Astrocyte (in vitro differentiated cells and primary cell): Measurements from ENCODE around the gene FGFRL1. TPM values are rescaled to one million over a fixed set of nuclear protein-coding genes. Genes with fewer than 3 reads are reported as not detected.

Experiments
- DNase-seq: peaks from one replicate; pipeline ENCODE4 v3.0.0-alpha.2; 2010; ENCODE audit warnings: low read depth
- FAIRE-seq: peaks from 2 replicates; lab custom pipeline; 2011; peaks lifted over from hg19 to GRCh38; lab: Jason Lieb, UNC
- H2AFZ ChIP-seq: 2 replicates; pipeline ENCODE4 v1.6.0; 2012; ENCODE audit warnings: low read depth, low read length, inconsistent platforms
- H3K27ac ChIP-seq: 2 replicates; pipeline ENCODE4 v1.5.1; 2011; ENCODE audit warnings: low read depth, low read length, inconsistent platforms
- H3K27me3 ChIP-seq: 2 replicates; pipeline ENCODE4 v1.6.0; 2011; ENCODE audit warnings: low read length, inconsistent platforms; ENCODE audit not compliant: insufficient read depth
- H3K36me3 ChIP-seq: 2 replicates; pipeline ENCODE4 v1.5.1; 2011; ENCODE audit warnings: low read length, inconsistent platforms; ENCODE audit not compliant: insufficient read depth
- H3K4me1 ChIP-seq: 2 replicates; pipeline ENCODE4 v1.5.1; 2011; ENCODE audit warnings: low read length, inconsistent platforms; ENCODE audit not compliant: insufficient read depth
- H3K4me2 ChIP-seq: 2 replicates; pipeline ENCODE4 v1.6.0; 2012; ENCODE audit warnings: low read length, inconsistent platforms
- H3K4me3 ChIP-seq: 2 replicates; pipeline ENCODE4 v1.5.1; 2011; ENCODE audit warnings: low read depth, mild to moderate bottlenecking, low read length, inconsistent platforms; ENCODE audit not compliant: insufficient read depth
- H3K79me2 ChIP-seq: 2 replicates; pipeline ENCODE4 v1.6.0; 2012; ENCODE audit warnings: mild to moderate bottlenecking, low read length, inconsistent platforms; ENCODE audit not compliant: insufficient read depth
- H3K9ac ChIP-seq: 2 replicates; pipeline ENCODE4 v1.6.0; 2012; ENCODE audit warnings: mild to moderate bottlenecking, low read length, inconsistent platforms
- H3K9me3 ChIP-seq: 2 replicates; pipeline ENCODE4 v1.5.1; 2012; ENCODE audit warnings: low read depth, mild to moderate bottlenecking, low read length, inconsistent platforms; ENCODE audit not compliant: insufficient read depth
- H4K20me1 ChIP-seq: 2 replicates; pipeline ENCODE4 v1.6.0; 2012; ENCODE audit warnings: low read length, inconsistent platforms; ENCODE audit not compliant: insufficient read depth
- H3K27ac Mint-ChIP-seq: one replicate; pipeline ENCODE4 v1.8.0; 2021; ENCODE audit warnings: mild to moderate bottlenecking, mixed read lengths; ENCODE audit not compliant: unreplicated experiment
- H3K27me3 Mint-ChIP-seq: one replicate; pipeline ENCODE4 v1.8.0; 2021; ENCODE audit warnings: low read depth, mixed read lengths; ENCODE audit not compliant: unreplicated experiment
- H3K36me3 Mint-ChIP-seq: one replicate; pipeline ENCODE4 v1.8.0; 2021; ENCODE audit warnings: low read depth, mixed read lengths; ENCODE audit not compliant: unreplicated experiment
- H3K4me1 Mint-ChIP-seq: one replicate; pipeline ENCODE4 v1.8.0; 2021; ENCODE audit warnings: low read depth, mixed read lengths; ENCODE audit not compliant: unreplicated experiment
- H3K4me3 Mint-ChIP-seq: one replicate; pipeline ENCODE4 v1.8.0; 2021; ENCODE audit warnings: mild to moderate bottlenecking, moderate library complexity, mixed read lengths; ENCODE audit not compliant: unreplicated experiment
- H3K9me3 Mint-ChIP-seq: one replicate; pipeline ENCODE4 v1.8.0; 2021; ENCODE audit warnings: mild to moderate bottlenecking, mixed read lengths; ENCODE audit not compliant: unreplicated experiment
- CTCF ChIP-seq: IDR thresholded peaks from 2 replicates; pipeline ENCODE4 v1.5.1; 2011; ENCODE audit warnings: low read depth, mild to moderate bottlenecking, inconsistent platforms, low read length, moderate library complexity; ENCODE audit not compliant: insufficient read depth
- EZH2 ChIP-seq: IDR thresholded peaks from 2 replicates; pipeline ENCODE4 v1.6.1; 2012; ENCODE audit warnings: mild to moderate bottlenecking, low read length, inconsistent platforms; ENCODE audit not compliant: insufficient read depth
- total RNA-seq: library from RNA; stranded (reverse); gene quantifications from 2 replicates; pipeline ENCODE4 v1.2.1, GENCODE V29; 2021

Gene FGFRL1
- total RNA-seq, 1 donor from 2014 or later = 64.2 TPM

- Mint-ChIP-seq H3K27me3 (peaks cover 20% of the 10 kb centered on the region), H3K4me1 (peaks cover 8% of the 10 kb centered on the region), H3K27ac (no peak overlapping the region), H3K9me3 (no peaks in the 10 kb centered on the region), H3K36me3 (no peaks in the 10 kb centered on the region), H3K4me3 (no peak overlapping the region)
- no peaks in the 10 kb centered on the region for H3K36me3 ChIP-seq
- no peak for DNase-seq
- H3K4me3 ChIP-seq = no peak overlapping the region
- H3K79me2 ChIP-seq = no peaks in the 10 kb centered on the region
- H3K4me1 ChIP-seq = peaks cover 3% of the 10 kb centered on the region
- no peak overlapping the region for H3K27ac ChIP-seq
- H3K27me3 ChIP-seq = peaks cover 38% of the 10 kb centered on the region
- no peaks in the 10 kb centered on the region for H4K20me1 ChIP-seq
- no peak overlapping the region for H2AFZ ChIP-seq
- FAIRE-seq = no peak
- no peak overlapping the region for H3K4me2 ChIP-seq
- no peaks in the 10 kb centered on the region for H3K9me3 ChIP-seq
- no peak overlapping the region for H3K9ac ChIP-seq
- TF ChIP-seq CTCF = no peak
- no peak for TF ChIP-seq EZH2
These were observed 48.7 kb downstream of the FGFRL1 start for GRCh38 chr4:1060121-1060520.

- Mint-ChIP-seq H3K27me3 (peaks cover 24% of the 10 kb centered on the region), H3K9me3 (no peaks in the 10 kb centered on the region), H3K36me3 (no peaks in the 10 kb centered on the region), H3K4me3 (no peak overlapping the region), H3K4me1 (peaks cover 8% of the 10 kb centered on the region), H3K27ac (no peak overlapping the region)
- Histone ChIP-seq H3K9me3 (no peaks in the 10 kb centered on the region), H3K27me3 (peaks cover 33% of the 10 kb centered on the region), H2AFZ (no peak overlapping the region), H3K79me2 (no peaks in the 10 kb centered on the region), H3K4me1 (no peaks in the 10 kb centered on the region), H3K27ac (no peak overlapping the region), H4K20me1 (no peaks in the 10 kb centered on the region), H3K4me2 (no peak overlapping the region), H3K4me3 (no peak overlapping the region), H3K36me3 (no peaks in the 10 kb centered on the region), H3K9ac (no peak overlapping the region)
- no peak for TF ChIP-seq CTCF
- TF ChIP-seq EZH2 = no peak
- FAIRE-seq = no peak
- DNase-seq = no peak
These were observed 49.2 kb downstream of the FGFRL1 start for GRCh38 chr4:1060621-1061020.

GRCh38 chr4:1061056-1061700 lies 49.8 kb downstream of the FGFRL1 start:
- Histone ChIP-seq H2AFZ (no peak overlapping the region), H3K4me3 (no peak overlapping the region), H3K27me3 (peaks cover 31% of the 10 kb centered on the region), H3K9ac (no peak overlapping the region), H4K20me1 (no peaks in the 10 kb centered on the region), H3K9me3 (no peaks in the 10 kb centered on the region), H3K79me2 (no peaks in the 10 kb centered on the region), H3K4me1 (no peaks in the 10 kb centered on the region), H3K36me3 (no peaks in the 10 kb centered on the region), H3K27ac (no peak overlapping the region), H3K4me2 (no peak overlapping the region)
- Mint-ChIP-seq H3K4me1 (peaks cover 8% of the 10 kb centered on the region), H3K9me3 (no peaks in the 10 kb centered on the region), H3K27ac (no peak overlapping the region), H3K4me3 (no peak overlapping the region), H3K27me3 (peaks cover 21% of the 10 kb centered on the region), H3K36me3 (no peaks in the 10 kb centered on the region)
- TF ChIP-seq EZH2 (no peak), CTCF (no peak)
- no peak for DNase-seq
- no peak for FAIRE-seq
